Parathyroid adenoma (tissue), 2 donors: Measurements from ENCODE around the gene GAD2.

Source experiments
- H2AFZ ChIP-seq: fragments of 300-600 bp; sonication (generic); one replicate; pipeline ENCODE4 v1.7.0; 2017; ENCODE audit warnings: antibody characterized with exemption, mild to moderate bottlenecking
- H3K27ac ChIP-seq: fragments of 300-600 bp; sonication (generic); one replicate; pipeline ENCODE4 v1.7.0; 2017
- H3K27me3 ChIP-seq: fragments of 300-600 bp; sonication (generic); one replicate; pipeline ENCODE4 v1.7.0; 2017; ENCODE audit warnings: low read length; ENCODE audit not compliant: control insufficient read depth, insufficient read depth
- H3K36me3 ChIP-seq: fragments of 300-600 bp; sonication (generic); one replicate; pipeline ENCODE4 v1.7.0; 2017; ENCODE audit warnings: low read length; ENCODE audit not compliant: control insufficient read depth, insufficient read depth
- H3K4me1 ChIP-seq: fragments of 300-600 bp; sonication (generic); one replicate; pipeline ENCODE4 v1.7.0; 2017; ENCODE audit warnings: control low read depth
- H3K4me2 ChIP-seq: fragments of 300-600 bp; sonication (generic); one replicate; pipeline ENCODE4 v1.7.0; 2017; ENCODE audit warnings: low read length
- H3K4me3 ChIP-seq: fragments of 300-600 bp; sonication (generic); one replicate; pipeline ENCODE4 v1.7.0; 2017; ENCODE audit warnings: low read depth, low read length
- H3K79me2 ChIP-seq: fragments of 300-600 bp; sonication (generic); one replicate; pipeline ENCODE4 v1.7.0; 2017; ENCODE audit warnings: control low read depth
- H3K9ac ChIP-seq: fragments of 300-600 bp; sonication (generic); one replicate; pipeline ENCODE4 v1.7.0; 2017; ENCODE audit warnings: mild to moderate bottlenecking
- H3K9me3 ChIP-seq: fragments of 300-600 bp; sonication (generic); one replicate; pipeline ENCODE4 v1.7.0; 2017; ENCODE audit warnings: low read length; ENCODE audit not compliant: control insufficient read depth
- TF ChIP-seq, protein P1 (sequence below): fragments of 300-600 bp; sonication (generic); IDR thresholded peaks from one replicate; pipeline ENCODE4 v1.7.0; 2017; ENCODE audit warnings: antibody characterized with exemption, mild to moderate bottlenecking
- donor health status: primary hyperparathyroidism.

The GAD2 gene

DNA sequence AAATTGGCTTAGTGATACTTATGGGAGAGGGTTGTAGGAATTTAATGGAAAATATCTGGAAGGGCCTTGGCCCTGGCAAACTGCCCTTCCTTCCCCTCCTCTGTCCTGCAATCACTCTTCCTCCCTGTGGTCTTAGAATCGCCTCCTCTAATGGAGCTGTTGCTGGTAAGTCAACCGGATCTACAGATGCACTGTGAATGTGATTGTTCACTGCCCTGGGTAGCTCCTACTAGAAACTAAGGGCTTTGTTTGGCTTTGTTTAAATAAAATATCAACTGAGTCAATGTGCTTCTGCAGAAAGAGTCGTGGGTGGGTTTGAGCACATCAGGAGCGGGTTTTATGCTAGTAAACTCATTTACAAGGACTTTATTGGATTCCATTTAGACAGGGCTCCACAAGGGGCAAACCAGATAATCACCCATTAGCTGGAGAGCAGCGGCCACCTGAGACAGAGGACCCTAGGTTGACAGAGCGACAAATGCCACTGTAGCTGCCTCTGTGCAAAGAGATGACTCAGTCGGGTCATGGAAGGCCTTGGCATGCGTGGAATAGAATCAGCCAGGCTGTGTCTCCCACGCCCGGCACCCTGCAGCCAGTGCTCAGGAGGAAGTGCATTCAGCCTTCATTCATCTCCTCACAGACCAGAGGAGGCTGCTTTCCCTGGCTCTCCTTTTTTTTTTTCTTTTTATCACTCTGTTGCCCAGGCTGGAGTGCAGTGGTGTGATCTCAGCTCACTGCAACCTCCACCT lies 97.9 kb downstream of the GAD2 start:
- Histone ChIP-seq H3K4me2 (no peak overlapping the region), H3K9ac (no peak overlapping the region), H3K79me2 (no peaks in the 10 kb centered on the region), H3K27ac (no peak overlapping the region), H3K4me3 (no peak overlapping the region), H2AFZ (no peak overlapping the region), H3K4me1 (no peaks in the 10 kb centered on the region), H3K9me3 (no peaks in the 10 kb centered on the region), H3K36me3 (no peaks in the 10 kb centered on the region), H3K27me3 (no peaks in the 10 kb centered on the region)
- TF ChIP-seq, protein P1, sequence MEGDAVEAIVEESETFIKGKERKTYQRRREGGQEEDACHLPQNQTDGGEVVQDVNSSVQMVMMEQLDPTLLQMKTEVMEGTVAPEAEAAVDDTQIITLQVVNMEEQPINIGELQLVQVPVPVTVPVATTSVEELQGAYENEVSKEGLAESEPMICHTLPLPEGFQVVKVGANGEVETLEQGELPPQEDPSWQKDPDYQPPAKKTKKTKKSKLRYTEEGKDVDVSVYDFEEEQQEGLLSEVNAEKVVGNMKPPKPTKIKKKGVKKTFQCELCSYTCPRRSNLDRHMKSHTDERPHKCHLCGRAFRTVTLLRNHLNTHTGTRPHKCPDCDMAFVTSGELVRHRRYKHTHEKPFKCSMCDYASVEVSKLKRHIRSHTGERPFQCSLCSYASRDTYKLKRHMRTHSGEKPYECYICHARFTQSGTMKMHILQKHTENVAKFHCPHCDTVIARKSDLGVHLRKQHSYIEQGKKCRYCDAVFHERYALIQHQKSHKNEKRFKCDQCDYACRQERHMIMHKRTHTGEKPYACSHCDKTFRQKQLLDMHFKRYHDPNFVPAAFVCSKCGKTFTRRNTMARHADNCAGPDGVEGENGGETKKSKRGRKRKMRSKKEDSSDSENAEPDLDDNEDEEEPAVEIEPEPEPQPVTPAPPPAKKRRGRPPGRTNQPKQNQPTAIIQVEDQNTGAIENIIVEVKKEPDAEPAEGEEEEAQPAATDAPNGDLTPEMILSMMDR, result no peak

GRCh38 chr10:26318672-26319071 lies 102.1 kb downstream of the GAD2 start:
- H3K79me2 ChIP-seq, result no peaks in the 10 kb centered on the region
- no peaks in the 10 kb centered on the region for H3K4me1 ChIP-seq
- no peak overlapping the region for H3K4me3 ChIP-seq
- no peaks in the 10 kb centered on the region for H3K36me3 ChIP-seq
- H3K9me3 ChIP-seq, result no peaks in the 10 kb centered on the region
- no peak overlapping the region for H2AFZ ChIP-seq
- TF ChIP-seq, protein P1, result no peak
- H3K4me2 ChIP-seq, result no peak overlapping the region
- no peaks in the 10 kb centered on the region for H3K27me3 ChIP-seq
- H3K9ac ChIP-seq, result no peak overlapping the region
- H3K27ac ChIP-seq, result no peak overlapping the region

DNA sequence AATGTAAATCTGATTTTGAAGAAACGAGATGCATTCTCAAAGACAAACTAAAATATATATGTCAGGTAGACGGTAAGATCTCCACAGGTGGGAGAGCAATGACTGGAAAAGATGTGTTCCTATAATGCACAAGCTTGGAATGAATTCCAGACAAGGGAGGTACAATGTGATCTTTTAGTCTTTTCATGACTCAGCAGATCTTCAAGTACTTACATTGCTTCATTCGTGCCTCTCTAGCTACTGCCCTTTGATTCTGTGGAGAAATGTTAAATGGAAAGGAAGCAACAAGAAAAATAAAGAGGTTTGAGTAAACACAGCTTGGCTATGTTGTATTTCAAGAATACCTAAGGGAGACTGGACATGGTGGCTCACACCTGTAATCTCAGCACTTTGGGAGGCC lies 106.6 kb downstream of the GAD2 start:
- no peaks in the 10 kb centered on the region for H3K79me2 ChIP-seq
- H3K4me3 ChIP-seq, result no peak overlapping the region
- H3K4me2 ChIP-seq, result no peak overlapping the region
- H3K36me3 ChIP-seq, result no peaks in the 10 kb centered on the region
- H3K27me3 ChIP-seq, result no peaks in the 10 kb centered on the region
- H3K4me1 ChIP-seq, result no peaks in the 10 kb centered on the region
- H3K27ac ChIP-seq, result no peak overlapping the region
- H3K9me3 ChIP-seq, result no peaks in the 10 kb centered on the region
- TF ChIP-seq, protein P1, result no peak
- no peak overlapping the region for H3K9ac ChIP-seq
- no peak overlapping the region for H2AFZ ChIP-seq

- Histone ChIP-seq H3K9ac (no peak overlapping the region), H3K4me1 (no peaks in the 10 kb centered on the region), H3K36me3 (no peaks in the 10 kb centered on the region), H3K9me3 (no peaks in the 10 kb centered on the region), H2AFZ (no peak overlapping the region), H3K4me2 (no peak overlapping the region), H3K79me2 (no peaks in the 10 kb centered on the region), H3K4me3 (no peak overlapping the region), H3K27ac (no peak overlapping the region), H3K27me3 (no peaks in the 10 kb centered on the region)
- TF ChIP-seq, protein P1, result no peak
These were observed 110.3 kb downstream of the GAD2 start for GRCh38 chr10:26326851-26327250.

DNA sequence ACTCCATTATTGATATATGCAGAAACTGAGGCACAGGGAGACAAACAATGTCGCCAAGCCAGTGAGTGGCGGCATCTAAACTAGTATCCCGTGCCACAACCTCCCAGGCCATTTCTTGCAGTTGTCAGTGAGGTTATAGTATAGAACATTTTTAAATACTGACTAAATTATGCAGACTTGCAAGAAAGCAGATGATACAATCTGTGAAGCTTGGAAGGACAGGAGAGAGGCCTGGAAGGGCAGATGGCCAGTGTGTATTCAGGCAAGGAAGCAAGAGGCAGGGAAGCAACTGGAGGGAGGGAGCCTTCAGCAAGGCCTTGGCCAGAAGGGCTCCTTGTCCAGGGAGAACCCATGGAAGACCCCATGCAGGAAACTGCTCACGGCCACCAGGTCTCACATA lies 111.2 kb downstream of the GAD2 start:
- no peaks in the 10 kb centered on the region for H3K36me3 ChIP-seq
- no peaks in the 10 kb centered on the region for H3K9me3 ChIP-seq
- no peak overlapping the region for H3K27ac ChIP-seq
- H3K9ac ChIP-seq, result no peak overlapping the region
- H3K4me2 ChIP-seq, result no peak overlapping the region
- no peak overlapping the region for H3K4me3 ChIP-seq
- H3K27me3 ChIP-seq, result no peaks in the 10 kb centered on the region
- TF ChIP-seq, protein P1, result no peak
- H3K4me1 ChIP-seq, result no peaks in the 10 kb centered on the region
- H3K79me2 ChIP-seq, result no peaks in the 10 kb centered on the region
- no peak overlapping the region for H2AFZ ChIP-seq
